Sigmoid colon (tissue), 4 donors: ENCODE measurements around the gene PIP5KL1.

Experiments
- EP300 ChIP-seq, 4 donors: sonication (generic); formaldehyde crosslinking; IDR thresholded peaks; one replicate each; pipeline ENCODE4 v1.6.1; 2017; ENCODE audit warnings: antibody characterized with exemption in 4 of 4
- POLR2AphosphoS5 ChIP-seq, 4 donors: sonication (generic); formaldehyde crosslinking; IDR thresholded peaks; one replicate each; pipeline ENCODE4 v1.6.1; 2017; ENCODE audit warnings: antibody characterized with exemption in 4 of 4
- TF ChIP-seq, protein P1 (sequence below), 4 experiments: fragments of 450-650 bp in 3 of 4; fragments of 200-600 bp in 1 of 4; IDR thresholded peaks; one replicate each; pipeline ENCODE4 v1.5.1; 2016 to 2019; ENCODE audit warnings: antibody characterized with exemption in 4 of 4, mild to moderate bottlenecking in 3 of 4, moderate library complexity in 2 of 4

GRCh38 chr9:127962278-127962677 is 31.7 kb upstream of the PIP5KL1 start:
- TF ChIP-seq EP300 (IDR thresholded peaks at IDR 0.05) (no peak), POLR2AphosphoS5 (IDR thresholded peaks at IDR 0.05) (no peak)
- TF ChIP-seq, protein P1, sequence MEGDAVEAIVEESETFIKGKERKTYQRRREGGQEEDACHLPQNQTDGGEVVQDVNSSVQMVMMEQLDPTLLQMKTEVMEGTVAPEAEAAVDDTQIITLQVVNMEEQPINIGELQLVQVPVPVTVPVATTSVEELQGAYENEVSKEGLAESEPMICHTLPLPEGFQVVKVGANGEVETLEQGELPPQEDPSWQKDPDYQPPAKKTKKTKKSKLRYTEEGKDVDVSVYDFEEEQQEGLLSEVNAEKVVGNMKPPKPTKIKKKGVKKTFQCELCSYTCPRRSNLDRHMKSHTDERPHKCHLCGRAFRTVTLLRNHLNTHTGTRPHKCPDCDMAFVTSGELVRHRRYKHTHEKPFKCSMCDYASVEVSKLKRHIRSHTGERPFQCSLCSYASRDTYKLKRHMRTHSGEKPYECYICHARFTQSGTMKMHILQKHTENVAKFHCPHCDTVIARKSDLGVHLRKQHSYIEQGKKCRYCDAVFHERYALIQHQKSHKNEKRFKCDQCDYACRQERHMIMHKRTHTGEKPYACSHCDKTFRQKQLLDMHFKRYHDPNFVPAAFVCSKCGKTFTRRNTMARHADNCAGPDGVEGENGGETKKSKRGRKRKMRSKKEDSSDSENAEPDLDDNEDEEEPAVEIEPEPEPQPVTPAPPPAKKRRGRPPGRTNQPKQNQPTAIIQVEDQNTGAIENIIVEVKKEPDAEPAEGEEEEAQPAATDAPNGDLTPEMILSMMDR (IDR thresholded peaks at IDR 0.05) = no peak
